ENCODE measurements around the gene ARMS2. TPM values are rescaled to one million over a fixed set of nuclear protein-coding genes. Genes with fewer than 3 reads are reported as not detected.

The ARMS2 gene
- total RNA-seq, 2 experiments from 2014 or later = not detected

DNA sequence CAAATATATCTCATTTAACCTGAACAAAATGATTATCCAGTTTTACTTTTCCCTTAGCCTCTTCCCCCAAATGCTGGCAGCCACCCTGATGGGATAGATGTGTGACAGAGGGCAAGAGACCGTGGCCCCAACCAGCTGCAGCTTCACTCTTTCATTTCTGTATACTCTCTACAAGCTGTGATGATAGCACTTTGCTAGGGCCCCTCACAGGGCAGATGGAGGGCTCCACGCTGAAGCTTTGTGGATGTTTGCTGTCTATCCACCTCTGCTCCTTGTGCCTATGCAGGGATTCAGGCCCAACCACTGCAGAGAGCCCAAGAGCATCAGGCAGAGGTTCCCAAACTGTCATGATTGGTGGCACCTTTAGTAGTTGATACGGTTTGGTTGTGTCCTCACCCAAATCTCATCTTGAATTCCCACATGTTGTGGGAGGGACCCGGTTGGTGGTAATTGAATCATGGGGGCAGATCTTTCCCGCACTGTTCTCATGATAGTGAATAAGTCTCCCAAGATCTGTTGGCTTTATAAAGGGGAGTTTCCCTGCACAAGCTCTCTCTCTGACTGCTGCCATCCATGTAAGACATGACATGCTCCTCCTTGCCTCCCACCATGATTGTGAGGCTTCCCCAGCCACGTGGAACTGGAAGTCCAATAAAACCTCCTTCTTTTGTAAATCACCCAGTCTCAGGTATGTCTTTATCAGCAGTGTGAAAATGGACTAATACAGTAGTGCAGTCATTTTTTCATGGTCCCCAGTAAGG lies 27.0 kb downstream of the ARMS2 start:
- no peak for DNase-seq

GRCh38 chr10:122484276-122485060 lies 30.0 kb downstream of the ARMS2 start:
- H3K27me3 ChIP-seq (ENCODE audit: control insufficient read depth in 1 of 2, insufficient read depth in 2 of 2, low read length in 2 of 2) = peaks cover 0 to 5% of the 10 kb centered on the region in 2 experiments
- peaks cover 14% of the 10 kb centered on the region for H3K27me3 Mint-ChIP-seq
- no peaks in the 10 kb centered on the region for H3K9me3 Mint-ChIP-seq
- H3K9me3 ChIP-seq (ENCODE audit: control insufficient read depth in 1 of 2, insufficient read depth in 1 of 2, low read length in 2 of 2) = no peaks in the 10 kb centered on the region
- ChIA-PET CTCF (no interaction called here), POLR2A (no interaction called here)
- no peak for TF ChIP-seq CTCF (IDR thresholded peaks at IDR 0.05)
- no peak overlapping the region for H3K4me3 Mint-ChIP-seq
- H3K36me3 ChIP-seq (ENCODE audit: insufficient read depth, low read length) = no peaks in the 10 kb centered on the region
- H3K36me3 Mint-ChIP-seq (ENCODE audit: low read depth) = no peaks in the 10 kb centered on the region
- intact Hi-C loops (cut with DNase I, micrococcal nuclease) = no loop called here
- H3K4me1 ChIP-seq (ENCODE audit: insufficient read depth, low read length) = no peaks in the 10 kb centered on the region
- no peak overlapping the region for H3K4me3 ChIP-seq (ENCODE audit: low read length)
- DNase-seq (no peak), ATAC-seq (ENCODE audit: poor library complexity) (no peak)
- no peaks in the 10 kb centered on the region for H3K4me1 Mint-ChIP-seq (ENCODE audit: low read depth)
- no peak overlapping the region for H3K27ac Mint-ChIP-seq
- H3K27ac ChIP-seq (ENCODE audit: low read depth in 1 of 2, low read length in 2 of 2) = no peak overlapping the region

More for the DNA sequence above, 27.0 kb downstream of the ARMS2 start:
- ChIA-PET POLR2A (no interaction called here), CTCF (no interaction called here)
- Mint-ChIP-seq H3K4me1 (ENCODE audit: low read depth) (no peaks in the 10 kb centered on the region), H3K27ac (no peak overlapping the region), H3K4me3 (no peak overlapping the region), H3K27me3 (peaks cover 19% of the 10 kb centered on the region), H3K36me3 (ENCODE audit: low read depth) (no peaks in the 10 kb centered on the region), H3K9me3 (no peaks in the 10 kb centered on the region)
- no peaks in the 10 kb centered on the region for H3K9me3 ChIP-seq (ENCODE audit: control insufficient read depth in 1 of 2, insufficient read depth in 1 of 2, low read length in 2 of 2)
- H3K27ac ChIP-seq (ENCODE audit: low read depth in 1 of 2, low read length in 2 of 2) = no peak overlapping the region
- H3K36me3 ChIP-seq (ENCODE audit: insufficient read depth, low read length) = no peaks in the 10 kb centered on the region
- no peaks in the 10 kb centered on the region for H3K4me1 ChIP-seq (ENCODE audit: insufficient read depth, low read length)
- H3K4me3 ChIP-seq (ENCODE audit: low read length) = no peak overlapping the region
- TF ChIP-seq CTCF (IDR thresholded peaks at IDR 0.05) = no peak
- intact Hi-C loops (cut with DNase I, micrococcal nuclease) = no loop called here
- no peak for ATAC-seq (ENCODE audit: poor library complexity)
- H3K27me3 ChIP-seq (ENCODE audit: control insufficient read depth in 1 of 2, insufficient read depth in 2 of 2, low read length in 2 of 2) = peaks cover 0 to 5% of the 10 kb centered on the region in 2 experiments

DNA sequence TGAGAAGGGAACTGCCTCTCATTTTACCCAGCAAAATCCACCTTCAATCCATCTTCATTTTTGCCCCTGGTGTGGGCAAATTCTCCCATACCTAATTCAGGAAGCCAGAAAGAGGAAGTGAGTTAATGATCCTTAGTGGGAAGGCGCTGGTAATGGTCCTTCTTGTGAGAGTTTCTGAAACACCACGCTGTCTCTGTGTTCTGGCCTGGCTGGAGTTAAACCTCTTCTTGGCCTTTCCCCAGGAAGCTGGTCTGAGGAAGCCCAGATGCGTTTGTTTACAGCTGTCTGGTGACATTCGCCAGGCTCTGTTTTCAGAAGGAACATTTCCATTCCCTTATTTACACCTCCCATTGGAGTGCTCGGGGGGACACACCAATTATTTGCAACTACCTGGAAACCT lies 31.2 kb downstream of the ARMS2 start:
- Mint-ChIP-seq H3K4me3 (no peak overlapping the region), H3K9me3 (no peaks in the 10 kb centered on the region), H3K36me3 (ENCODE audit: low read depth) (no peaks in the 10 kb centered on the region), H3K27me3 (peaks cover 7% of the 10 kb centered on the region), H3K27ac (no peak overlapping the region), H3K4me1 (ENCODE audit: low read depth) (no peaks in the 10 kb centered on the region)
- H3K27ac ChIP-seq (ENCODE audit: low read depth in 1 of 2, low read length in 2 of 2) = no peak overlapping the region
- no peaks in the 10 kb centered on the region for H3K27me3 ChIP-seq (ENCODE audit: control insufficient read depth in 1 of 2, insufficient read depth in 2 of 2, low read length in 2 of 2)
- H3K9me3 ChIP-seq (ENCODE audit: control insufficient read depth in 1 of 2, insufficient read depth in 1 of 2, low read length in 2 of 2) = no peaks in the 10 kb centered on the region
- no peak for ATAC-seq (ENCODE audit: poor library complexity)
- CTCF ChIA-PET = interaction anchor here (0.5 kb wide), 1 partner anchor 133 kb away, joined by 3 read pairs; no protein-coding TSS in a partner anchor
- POLR2A ChIA-PET = no interaction called here
- no peaks in the 10 kb centered on the region for H3K36me3 ChIP-seq (ENCODE audit: insufficient read depth, low read length)
- DNase-seq = no peak
- no peak for TF ChIP-seq CTCF (IDR thresholded peaks at IDR 0.05)
- intact Hi-C loops (cut with DNase I, micrococcal nuclease) = no loop called here
- H3K4me3 ChIP-seq (ENCODE audit: low read length) = no peak overlapping the region
- peaks cover under 1% of the 10 kb centered on the region for H3K4me1 ChIP-seq (ENCODE audit: insufficient read depth, low read length)

Measured in CD4-positive, alpha-beta T cell (primary cell).